GM19438 (cell line): ENCODE data around the gene TMPRSS4.

Experiments
- ATAC-seq: cut with Tn5 transposase; IDR thresholded peaks from one replicate; pipeline ENCODE4 v1.9.1; 2021; ENCODE audit warnings: low read depth; ENCODE audit not compliant: unreplicated experiment

The TMPRSS4 gene, protein sequence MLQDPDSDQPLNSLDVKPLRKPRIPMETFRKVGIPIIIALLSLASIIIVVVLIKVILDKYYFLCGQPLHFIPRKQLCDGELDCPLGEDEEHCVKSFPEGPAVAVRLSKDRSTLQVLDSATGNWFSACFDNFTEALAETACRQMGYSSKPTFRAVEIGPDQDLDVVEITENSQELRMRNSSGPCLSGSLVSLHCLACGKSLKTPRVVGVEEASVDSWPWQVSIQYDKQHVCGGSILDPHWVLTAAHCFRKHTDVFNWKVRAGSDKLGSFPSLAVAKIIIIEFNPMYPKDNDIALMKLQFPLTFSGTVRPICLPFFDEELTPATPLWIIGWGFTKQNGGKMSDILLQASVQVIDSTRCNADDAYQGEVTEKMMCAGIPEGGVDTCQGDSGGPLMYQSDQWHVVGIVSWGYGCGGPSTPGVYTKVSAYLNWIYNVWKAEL

DNA sequence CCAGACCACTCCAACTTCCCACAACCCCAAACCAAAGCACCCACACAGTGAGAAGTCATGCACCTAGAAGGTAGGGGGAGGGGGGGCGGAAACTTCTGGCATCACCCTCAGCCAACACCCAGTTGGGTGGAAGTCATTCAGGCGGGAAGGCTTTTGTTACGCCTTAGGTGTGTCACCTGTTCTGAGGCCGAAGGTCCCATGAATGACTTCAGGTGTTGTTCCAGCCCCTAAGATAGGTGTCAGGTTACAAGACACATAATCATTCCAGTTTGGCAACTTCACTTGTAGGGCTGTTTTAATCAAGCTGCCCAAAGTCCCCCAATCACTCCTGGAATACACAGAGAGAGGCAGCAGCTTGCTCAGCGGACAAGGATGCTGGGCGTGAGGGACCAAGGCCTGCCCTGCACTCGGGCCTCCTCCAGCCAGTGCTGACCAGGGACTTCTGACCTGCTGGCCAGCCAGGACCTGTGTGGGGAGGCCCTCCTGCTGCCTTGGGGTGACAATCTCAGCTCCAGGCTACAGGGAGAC is at the start of gene TMPRSS4:
Gene TMPRSS4 (plus strand): TSS at position 325 of the 528 bp plus-strand sequence. CDS start 225 bp downstream, outside the sequence.
- ATAC-seq, result no peak

DNA sequence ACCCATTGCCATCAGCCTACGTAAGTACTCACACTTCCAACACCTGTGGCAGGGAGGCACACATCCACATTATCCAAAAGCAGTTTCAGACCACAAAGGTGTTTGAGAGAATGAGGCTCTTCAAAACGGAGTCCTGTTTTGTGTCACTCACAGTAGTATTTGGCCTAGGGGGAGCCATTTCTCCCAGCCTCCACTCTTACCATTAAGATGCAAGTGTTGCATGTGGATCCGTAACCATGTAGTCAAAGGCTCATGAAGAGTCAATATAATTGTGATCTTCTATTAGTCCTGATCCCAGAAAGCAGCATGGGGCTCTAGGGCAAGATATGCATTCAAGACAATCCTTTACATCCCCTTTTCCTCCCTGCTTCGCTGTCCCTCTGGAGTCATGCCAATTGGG is 49.2 kb upstream of the TMPRSS4 start:
- ATAC-seq, result no peak

DNA sequence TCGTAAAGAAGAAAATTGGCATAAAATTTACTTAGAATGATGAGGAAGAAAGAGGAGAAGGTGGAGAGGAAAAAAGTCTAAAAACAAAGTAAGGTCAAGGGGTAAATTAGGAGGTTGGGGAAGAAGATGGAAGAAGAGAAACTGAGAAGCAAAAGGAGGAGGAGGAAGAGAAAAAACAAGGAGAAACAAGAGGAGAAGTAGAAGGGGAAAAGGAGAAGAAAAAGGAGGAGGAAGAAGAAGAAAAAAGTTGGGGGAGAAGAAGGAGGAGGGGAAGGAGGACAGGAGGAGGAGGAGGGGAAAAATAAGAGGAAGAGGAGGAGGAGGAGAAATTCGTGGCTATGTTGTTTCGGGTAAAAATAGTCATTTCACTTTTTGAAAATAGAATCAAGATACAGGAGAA is 48.3 kb upstream of the TMPRSS4 start:
- no peak for ATAC-seq

DNA sequence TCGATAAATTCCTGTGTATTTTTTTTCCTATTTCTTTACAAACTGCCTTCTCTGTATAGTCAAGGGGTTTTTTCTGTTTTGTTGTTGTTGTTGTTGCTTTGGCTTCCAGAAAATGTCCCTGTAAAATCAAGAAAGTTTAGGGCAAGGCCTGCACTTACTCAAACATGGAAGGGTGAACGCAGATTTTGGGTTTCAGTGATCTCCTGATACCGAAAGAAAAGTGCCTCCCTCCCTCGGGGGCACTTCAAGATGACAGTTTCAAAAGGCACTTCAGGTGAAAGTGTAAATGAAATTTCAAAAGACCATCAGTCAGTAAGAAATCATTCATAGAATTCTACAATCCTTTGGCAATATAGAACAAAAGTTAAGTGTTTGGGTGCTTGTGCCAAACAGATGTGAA is 43.4 kb upstream of the TMPRSS4 start:
- no peak for ATAC-seq

DNA sequence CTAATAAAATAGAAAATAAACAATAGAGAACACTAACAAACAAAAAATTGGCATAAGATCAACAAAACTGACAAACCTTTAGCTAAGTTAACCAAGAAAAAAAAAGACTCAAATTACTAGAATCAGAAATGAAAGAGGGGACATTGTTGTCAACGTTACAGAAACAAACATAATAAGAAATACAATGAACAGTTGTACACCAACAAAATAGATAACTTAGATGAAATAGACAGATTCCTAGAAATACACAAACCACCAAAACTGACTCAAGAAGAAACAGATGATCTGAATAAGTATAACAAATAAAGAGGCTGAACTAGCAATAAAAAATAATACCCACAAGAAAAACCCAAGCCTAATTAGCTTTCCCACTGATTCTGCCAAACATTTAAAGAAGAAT is 34.7 kb upstream of the TMPRSS4 start:
- ATAC-seq, result no peak

DNA sequence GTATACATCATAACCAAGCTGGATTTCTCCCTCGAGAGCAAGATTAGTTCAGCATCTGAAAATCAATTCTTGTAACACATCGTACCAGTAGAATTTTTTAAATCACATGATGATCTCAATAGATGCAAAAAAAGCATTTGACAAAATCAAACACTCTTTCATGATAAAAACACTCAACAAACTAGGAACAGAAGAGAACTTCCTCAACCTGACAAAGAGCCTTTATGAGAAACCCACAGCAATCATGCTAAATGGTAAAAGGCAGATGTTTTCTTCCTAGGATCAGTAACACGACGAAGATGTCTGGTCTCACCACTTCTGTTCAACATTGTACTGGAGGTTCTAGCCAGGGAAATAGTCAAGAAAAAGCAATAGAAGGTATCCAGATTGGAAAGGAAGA is 34.1 kb upstream of the TMPRSS4 start:
- ATAC-seq, result no peak

DNA sequence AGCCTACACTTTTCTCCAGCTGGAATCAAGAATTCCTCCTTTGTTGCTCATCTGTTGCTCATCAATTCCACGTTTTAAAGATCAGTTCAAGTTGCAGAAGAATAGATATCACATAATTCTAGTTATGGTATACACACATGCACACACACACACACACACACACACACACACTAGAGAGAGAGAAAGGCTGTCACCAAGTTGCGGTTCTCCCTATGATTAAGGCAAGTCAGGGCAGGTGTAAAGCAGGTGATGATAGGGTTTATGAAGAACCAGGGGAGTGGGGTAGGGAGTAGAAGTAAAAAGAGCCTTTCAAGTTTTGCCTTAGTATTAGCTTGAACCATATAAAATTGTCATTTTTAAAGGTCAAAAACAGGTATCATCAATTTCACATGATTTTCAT is 31.7 kb upstream of the TMPRSS4 start:
- ATAC-seq, result no peak

DNA sequence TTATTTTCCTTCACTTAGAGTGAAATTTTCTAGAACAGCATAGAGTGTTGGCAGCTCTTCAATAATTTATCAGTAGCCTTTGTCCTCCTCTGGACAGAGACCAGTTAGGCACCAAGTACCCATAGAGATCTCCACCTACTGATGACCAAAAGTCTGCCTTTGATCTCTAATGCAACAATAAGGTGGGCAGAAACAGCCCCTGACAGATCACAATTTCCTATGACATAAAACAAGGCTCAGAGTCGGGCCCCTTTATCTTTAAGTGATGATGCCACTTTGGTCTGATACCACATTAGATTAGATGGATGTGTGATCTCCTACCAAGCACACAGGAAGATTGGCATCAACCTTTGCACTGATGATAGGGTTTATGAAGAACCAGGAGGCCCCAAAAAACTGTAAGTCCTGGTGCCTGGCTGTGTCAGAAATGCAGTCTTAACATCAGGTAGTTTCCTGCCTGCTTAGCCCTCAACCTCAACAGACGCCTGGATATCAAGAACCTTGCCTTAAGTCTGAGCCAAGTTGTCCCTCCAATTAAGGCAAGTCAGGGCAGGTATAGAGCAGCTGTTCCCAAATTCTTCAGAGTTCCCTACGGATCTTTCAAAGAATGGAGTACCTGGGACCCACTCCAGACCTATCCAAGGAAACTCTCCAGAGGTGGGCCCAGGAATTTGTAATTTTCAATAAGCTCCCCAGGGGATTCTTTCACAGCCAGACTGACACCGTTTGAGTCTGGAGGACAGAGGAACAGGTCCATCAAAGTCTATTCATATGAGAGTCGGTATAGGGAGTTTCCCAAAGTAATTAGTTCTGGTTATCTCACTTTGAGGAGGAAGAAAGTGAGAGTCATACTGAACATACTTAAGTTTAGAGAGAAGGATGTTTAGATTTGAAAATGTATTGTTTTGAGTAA is 30.6 kb upstream of the TMPRSS4 start:
- ATAC-seq, result no peak

DNA sequence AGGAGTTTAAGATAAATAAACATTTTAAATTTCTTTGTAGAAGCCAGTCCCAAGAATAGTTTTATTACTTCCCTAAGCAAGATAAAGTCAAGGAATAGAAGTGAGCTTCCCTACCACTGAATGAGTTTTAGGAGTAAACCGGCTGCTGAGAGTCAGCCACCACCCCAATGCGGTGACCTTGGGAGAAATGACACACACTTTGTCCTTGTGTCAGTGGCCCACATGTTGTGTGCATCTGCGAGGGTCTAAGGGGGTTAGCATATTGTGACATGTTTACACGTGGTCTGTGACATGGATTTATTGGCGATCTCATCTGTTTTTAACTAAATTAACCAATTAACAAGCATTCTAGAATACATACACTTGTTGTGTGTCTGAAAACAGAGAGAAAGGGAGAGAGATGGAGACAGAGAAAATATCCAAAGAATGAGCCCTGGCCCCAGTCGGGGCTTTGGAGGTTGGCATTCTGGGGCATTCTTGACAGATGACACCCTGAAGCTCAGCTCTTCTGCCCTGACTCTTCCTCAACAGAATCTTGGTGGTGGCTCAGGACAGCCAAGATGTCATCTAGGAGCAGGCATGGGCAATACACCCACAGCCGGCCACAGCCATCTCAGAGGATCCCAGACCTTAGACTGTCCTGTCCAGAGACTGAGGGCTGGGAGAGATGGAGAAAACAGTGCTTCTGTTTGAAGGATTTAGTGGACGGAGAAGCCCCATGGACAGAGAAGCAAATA is 29.7 kb upstream of the TMPRSS4 start:
- ATAC-seq, result no peak

DNA sequence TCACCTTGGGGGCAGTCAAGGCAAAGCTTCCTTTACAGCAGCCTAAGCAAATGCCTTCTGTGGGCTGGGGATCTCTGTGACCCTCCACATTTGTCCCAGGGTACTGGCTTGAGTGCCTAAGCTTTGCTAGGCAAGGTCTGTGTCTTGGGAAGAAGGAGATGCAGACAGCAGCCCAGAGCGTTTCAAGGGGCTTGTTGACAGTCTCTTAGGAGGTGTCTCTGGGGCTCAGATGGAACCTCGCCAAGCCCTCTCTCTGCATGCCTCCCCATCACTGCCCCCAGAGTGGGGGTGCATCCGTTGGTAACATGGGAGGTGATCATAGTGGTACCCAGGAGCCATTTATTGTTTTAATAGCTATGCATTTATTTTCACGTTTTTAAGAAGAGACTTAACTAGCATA is 29.1 kb upstream of the TMPRSS4 start:
- no peak for ATAC-seq

DNA sequence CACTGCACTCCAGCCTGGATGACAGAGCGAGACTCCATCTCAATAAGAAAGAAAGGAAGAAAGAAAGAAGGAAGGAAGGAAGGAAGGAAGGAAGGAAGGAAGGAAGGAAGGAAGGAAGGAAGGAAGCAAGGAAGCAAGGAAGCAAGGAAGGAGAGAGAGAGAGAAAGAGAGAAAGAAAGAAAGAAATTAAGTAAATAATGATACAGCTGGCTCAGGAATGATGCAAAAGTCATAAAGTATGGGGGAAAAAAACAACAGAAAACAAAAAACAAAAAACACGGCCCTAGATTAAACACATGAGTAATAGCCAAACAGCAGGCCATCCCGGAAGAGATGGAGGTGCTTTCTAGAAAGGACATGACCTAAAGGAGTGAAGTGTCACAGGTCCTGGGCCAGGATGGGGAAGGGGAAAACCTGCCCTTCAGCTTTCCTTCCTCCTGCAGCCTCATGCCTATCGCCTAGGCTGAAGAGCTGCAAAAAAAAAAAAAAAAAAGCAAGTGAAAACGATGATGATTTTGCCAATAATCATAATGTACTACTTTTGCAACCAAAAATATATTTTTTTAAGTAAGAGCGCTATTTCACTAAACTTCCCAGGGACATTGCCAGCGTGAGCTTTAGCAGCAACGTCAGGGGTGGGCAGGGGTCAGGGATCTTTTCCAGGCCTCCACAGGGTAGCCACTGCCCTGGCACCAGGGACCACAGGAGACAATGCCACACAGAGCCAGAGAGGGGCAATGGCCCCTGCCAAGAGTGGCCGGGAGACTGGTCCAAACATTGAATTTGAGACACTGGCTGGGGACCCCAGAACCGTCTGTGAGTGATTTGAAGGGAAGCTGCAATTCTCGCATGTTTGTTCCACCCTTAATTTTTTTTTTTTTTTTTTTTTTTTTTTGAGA is 28.2 kb upstream of the TMPRSS4 start:
- ATAC-seq, result no peak

DNA sequence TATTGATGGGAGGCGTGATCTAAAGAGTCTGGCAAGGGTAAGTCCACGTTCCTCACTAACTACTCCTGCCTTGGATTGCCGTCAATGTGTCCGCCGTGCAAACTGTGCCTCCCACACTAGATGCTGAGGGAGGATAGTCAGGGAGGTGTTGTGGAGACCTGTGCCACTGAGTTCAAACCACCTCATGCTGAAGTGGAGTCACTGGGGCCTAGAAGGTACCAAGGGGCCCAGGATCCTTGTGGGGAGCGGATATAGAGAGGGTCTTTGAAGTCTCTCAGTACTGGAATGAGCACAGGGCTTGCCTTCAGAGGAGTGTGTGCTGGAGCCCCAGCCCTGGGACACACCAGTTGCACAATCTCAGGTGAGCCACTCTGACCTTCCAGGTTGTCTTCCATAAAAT is 27.1 kb upstream of the TMPRSS4 start:
- no peak for ATAC-seq

DNA sequence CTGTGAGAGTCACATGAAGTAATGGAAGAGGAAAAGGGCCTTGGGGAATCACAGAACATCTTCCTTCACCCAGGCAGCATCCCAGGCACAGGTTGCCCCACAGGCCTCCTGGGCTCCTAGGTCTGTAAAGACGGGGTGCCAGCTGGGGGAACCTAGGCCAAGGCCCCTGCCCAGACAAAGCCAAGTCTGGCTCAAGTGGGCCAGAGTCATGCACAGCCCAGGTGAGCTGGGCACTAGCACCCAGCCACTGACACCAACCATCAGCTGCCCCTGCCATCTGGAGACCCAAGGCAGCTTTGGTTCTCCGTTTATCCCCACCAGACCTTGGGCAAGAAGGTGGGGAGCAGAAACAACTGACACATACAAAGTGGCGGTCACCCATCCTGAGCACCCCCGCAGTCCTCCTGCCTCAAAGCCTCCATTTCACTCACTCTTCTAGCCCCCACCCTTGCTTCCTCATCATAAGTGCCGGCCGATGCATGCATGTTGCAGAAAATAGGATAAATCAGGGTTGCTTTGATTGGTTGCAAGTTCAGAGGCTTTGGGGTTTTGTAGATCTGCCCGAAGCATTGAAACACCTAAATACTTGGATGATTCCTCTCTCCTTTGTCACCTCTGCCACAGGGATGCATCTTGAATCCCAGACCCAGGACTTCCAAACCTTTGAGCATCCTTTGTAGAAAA is 26.5 kb upstream of the TMPRSS4 start:
- ATAC-seq, result no peak

DNA sequence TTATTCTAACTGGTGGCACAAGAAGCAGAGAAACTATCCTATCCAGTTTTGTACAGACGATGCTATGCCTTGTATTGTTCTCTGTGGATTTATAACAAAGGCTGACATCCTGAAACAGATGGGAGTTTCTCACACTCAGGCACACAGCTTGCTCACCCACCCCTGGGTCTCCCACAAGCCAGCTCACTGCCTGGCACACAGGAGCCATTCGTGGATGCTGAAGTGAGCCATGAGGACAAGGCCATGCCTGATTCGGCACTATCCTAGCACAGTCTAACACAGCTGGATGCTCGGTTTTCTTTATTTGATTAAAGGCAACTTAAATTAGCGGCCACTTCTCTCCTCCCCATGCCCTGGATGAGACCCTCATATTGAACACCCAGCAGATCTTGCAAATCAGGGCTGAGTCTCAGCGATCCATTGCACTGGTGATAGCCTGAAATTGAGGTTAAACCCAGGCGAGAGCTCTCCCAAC is 25.7 kb upstream of the TMPRSS4 start:
- ATAC-seq, result no peak

DNA sequence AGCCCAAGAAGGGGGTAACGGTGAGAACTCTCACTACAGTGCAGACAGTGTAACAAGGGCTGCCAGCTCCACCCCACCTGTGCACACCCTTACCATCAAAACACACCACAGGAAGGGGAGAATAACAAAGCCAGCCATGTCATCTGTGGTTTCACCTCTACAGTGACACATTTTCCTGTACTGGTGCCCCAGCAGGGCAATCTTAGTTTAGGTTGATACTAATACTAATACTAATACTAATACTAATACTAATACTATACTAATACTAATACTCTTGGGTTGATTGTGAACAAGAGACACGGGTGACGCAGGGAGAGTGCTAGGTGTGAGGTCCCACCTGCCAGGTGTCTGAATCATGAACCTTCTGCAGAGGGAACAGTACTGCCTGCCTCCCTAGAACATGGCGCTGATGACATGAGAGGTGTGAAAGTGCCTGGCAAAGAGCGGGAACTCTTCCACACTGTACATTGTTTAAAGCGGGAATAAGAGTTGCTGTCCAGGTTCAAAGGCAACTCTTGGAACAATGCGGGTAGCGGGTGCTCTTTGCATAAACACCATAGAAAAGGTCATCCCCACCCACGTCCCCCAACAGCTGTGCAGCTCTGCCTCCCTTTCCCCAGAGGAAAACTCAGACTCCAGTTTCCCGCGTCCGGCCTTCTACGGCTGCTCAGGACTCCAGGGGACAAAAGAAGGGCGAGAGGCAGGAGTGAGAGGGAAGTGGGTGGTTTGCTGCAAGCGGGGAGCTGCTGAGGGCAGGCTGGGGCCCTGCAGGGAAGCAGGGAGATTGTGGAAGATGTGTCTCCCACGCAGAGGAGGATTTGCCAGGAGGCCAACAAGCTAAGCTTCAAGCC is 25.0 kb upstream of the TMPRSS4 start:
- no peak for ATAC-seq

DNA sequence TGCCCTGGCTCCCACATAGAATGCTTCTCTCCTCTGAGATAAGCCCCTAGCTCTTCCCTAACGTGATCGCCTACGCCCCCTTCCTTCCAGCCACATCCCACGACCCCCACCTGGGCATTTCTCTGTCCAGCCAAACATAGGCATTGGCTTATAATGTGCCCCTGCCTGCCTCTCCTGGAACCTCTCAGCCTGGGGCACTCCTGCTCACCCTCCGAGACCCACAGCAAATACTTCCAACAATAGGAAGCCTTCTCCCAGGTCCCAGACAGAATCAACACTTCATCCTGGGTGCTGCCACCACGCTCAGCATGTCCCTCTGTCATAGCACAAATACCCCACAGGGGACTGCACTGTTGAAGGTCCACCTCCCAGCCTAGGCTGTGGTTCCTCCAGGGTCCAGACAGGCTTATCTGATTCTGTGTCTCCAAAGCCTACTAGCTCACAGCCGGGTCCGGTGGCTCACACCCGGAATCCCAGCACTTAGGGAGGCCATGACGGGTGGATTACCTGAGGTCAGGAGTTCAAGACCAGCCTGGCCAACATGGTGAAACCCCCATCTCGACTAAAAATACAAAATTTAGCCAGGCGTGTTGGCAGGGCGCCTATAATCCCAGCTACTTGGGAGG is 24.2 kb upstream of the TMPRSS4 start:
- no peak for ATAC-seq
